Breast epithelium (tissue), 4 donors: ENCODE data around the gene PDE6B. TPM values are rescaled to one million over a fixed set of nuclear protein-coding genes. Genes with fewer than 3 reads are reported as not detected.

Experiments used
- DNase-seq, 2 donors: peaks; one replicate each; pipeline ENCODE4 v3.0.0-alpha.2; 2019; ENCODE audit warnings: low spot score in 2 of 2
- H3K27ac ChIP-seq, 2 donors: fragments of 200-600 bp; sonication (generic) in 1 of 2; one replicate each; pipeline ENCODE4 v1.5.1; 2016 to 2019; ENCODE audit warnings: mild to moderate bottlenecking in 1 of 2
- H3K27me3 ChIP-seq, 2 donors: fragments of 200-600 bp; sonication (generic) in 1 of 2; one replicate each; pipeline versions ENCODE4 v1.5.1 to v1.6.0; 2017 to 2019; ENCODE audit warnings: control low read depth in 1 of 2, mild to moderate bottlenecking in 1 of 2
- H3K36me3 ChIP-seq: fragments of 200-600 bp; one replicate; pipeline ENCODE4 v1.5.1; 2019
- H3K4me1 ChIP-seq, 2 donors: fragments of 200-600 bp; sonication (generic); one replicate each; pipeline ENCODE4 v1.5.1; 2016 to 2019; ENCODE audit warnings: control low read depth in 1 of 2
- H3K4me3 ChIP-seq, 3 donors: fragments of 200-600 bp; sonication (generic); 1 replicate in 2 of 3; 2 replicates in 1 of 3; pipeline ENCODE4 v1.5.1; 2016 to 2019; ENCODE audit warnings: mild to moderate bottlenecking in 3 of 3, moderate library complexity in 2 of 3
- H3K9me3 ChIP-seq, 2 donors: fragments of 200-600 bp; sonication (generic) in 1 of 2; one replicate each; pipeline ENCODE4 v1.5.1; 2016 to 2019; ENCODE audit warnings: control low read depth in 1 of 2
- POLR2A ChIP-seq: fragments of 450-650 bp; IDR thresholded peaks from one replicate; pipeline ENCODE4 v1.6.1; 2016; ENCODE audit warnings: antibody characterized with exemption, mild to moderate bottlenecking, moderate library complexity
- POLR2AphosphoS5 ChIP-seq, 3 donors: sonication (generic); formaldehyde crosslinking; IDR thresholded peaks; one replicate each; pipeline ENCODE4 v1.6.1; 2017; ENCODE audit warnings: antibody characterized with exemption in 3 of 3
- intact Hi-C: fragments of 100-400 bp; cut with DNase I; formaldehyde crosslinking; loops from one replicate; pipeline ENCODE4 v1.15.1; 2023; ENCODE audit warnings: low total_unique reads
- total RNA-seq, 3 donors: library from RNA; depleted of rRNA; stranded (reverse); fragments of >200 nt; gene quantifications; one replicate each; pipeline ENCODE4 v1.1.0, GENCODE V29; 2016
- TF ChIP-seq, protein P1 (sequence below), 3 donors: fragments of 450-650 bp; IDR thresholded peaks; one replicate each; pipeline ENCODE4 v1.5.1; 2016 to 2017; ENCODE audit warnings: antibody characterized with exemption in 3 of 3, mild to moderate bottlenecking in 3 of 3, moderate library complexity in 3 of 3

Gene PDE6B
- total RNA-seq, 3 donors from 2014 or later = 2.7 to 10.2 (median 8.5) TPM

DNA sequence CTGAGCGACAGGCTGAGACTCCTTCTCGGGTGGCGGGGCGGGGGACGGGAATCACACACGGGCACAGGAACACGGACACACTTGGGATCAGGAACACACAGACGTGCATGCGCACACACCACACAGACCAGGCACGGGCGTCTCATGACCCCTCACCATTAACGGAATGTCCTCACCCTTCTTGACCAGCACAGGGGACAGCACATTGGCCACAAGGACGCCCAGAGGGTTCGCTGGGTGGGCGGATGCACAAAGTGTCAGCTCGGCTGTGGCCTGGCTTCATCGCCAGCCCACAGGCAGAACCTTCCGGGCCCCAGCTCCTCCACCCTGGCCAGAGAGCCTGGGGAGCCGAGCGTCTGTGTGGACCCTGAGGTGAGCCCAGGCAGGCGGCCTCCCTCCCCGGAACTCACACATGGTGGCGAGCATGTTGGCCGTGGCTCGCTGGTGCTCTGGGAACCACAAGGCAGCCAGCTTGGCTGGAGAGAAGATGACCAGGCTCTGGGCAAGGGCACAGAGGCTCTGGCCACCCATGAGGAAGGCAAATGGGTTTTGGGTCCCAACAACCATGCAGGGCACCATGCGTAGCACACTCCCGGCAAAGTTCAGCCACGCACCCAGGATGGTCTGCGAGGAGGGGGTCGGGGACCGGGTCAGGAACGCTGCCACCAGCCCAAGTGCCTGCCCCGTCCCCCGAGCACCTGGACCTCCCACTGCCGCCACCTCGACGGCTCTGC lies 60.5 kb downstream of the PDE6B start:
- peaks cover 16 to 19% of the 10 kb centered on the region in 2 donors for H3K4me1 ChIP-seq
- no peaks in the 10 kb centered on the region for H3K9me3 ChIP-seq
- no peak overlapping the region for H3K4me3 ChIP-seq
- no peaks in the 10 kb centered on the region for H3K27me3 ChIP-seq
- H3K36me3 ChIP-seq = no peaks in the 10 kb centered on the region
- no peak for TF ChIP-seq POLR2A
- H3K27ac ChIP-seq = no peak overlapping the region
- no peak for DNase-seq
- intact Hi-C loops = loop anchor here (5.0 kb wide), 1 partner anchor 1881 kb away; no protein-coding TSS in a partner anchor

DNA sequence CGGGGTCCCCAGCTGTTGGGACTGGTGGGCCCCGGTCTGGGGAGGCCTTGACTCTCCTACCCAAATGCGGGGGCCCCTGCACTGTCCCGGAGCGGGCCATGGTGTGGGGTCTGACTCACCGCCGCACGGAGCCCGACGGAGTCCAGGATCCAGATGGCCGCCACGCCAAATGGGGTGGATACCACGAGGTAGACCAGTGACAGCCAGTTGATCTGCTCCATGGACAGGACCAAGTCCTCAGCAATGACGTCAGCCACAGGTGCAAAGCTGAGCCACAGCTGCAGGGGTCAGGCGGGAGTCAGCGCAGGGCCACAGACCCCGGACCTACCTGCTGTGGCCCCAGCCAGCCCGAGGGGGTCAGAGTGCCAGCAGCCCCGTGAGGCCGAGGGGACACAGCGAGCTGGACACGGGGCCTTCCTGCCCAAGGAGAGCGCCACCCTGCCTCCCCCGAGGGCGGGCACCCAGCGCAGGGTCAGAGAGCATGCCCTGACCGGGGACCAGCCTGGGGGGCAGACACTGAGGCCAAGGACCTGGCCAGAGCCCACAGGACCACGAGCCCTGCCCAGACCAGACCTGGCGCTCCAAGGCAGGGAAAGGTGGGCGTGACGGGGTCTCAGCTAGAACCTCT lies 61.2 kb downstream of the PDE6B start:
- TF ChIP-seq POLR2A (no peak), POLR2AphosphoS5 (IDR thresholded peaks at IDR 0.05) (no peak)
- TF ChIP-seq, protein P1, sequence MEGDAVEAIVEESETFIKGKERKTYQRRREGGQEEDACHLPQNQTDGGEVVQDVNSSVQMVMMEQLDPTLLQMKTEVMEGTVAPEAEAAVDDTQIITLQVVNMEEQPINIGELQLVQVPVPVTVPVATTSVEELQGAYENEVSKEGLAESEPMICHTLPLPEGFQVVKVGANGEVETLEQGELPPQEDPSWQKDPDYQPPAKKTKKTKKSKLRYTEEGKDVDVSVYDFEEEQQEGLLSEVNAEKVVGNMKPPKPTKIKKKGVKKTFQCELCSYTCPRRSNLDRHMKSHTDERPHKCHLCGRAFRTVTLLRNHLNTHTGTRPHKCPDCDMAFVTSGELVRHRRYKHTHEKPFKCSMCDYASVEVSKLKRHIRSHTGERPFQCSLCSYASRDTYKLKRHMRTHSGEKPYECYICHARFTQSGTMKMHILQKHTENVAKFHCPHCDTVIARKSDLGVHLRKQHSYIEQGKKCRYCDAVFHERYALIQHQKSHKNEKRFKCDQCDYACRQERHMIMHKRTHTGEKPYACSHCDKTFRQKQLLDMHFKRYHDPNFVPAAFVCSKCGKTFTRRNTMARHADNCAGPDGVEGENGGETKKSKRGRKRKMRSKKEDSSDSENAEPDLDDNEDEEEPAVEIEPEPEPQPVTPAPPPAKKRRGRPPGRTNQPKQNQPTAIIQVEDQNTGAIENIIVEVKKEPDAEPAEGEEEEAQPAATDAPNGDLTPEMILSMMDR (IDR thresholded peaks at IDR 0.05) = no peak
- intact Hi-C loops = loop anchor here (5.0 kb wide), 1 partner anchor 1881 kb away; no protein-coding TSS in a partner anchor
- peaks cover 13 to 16% of the 10 kb centered on the region in 2 donors for H3K4me1 ChIP-seq
- peak overlapping the region in 1 of 3 donors; percentile 84 for H3K4me3 ChIP-seq
- H3K27me3 ChIP-seq = no peaks in the 10 kb centered on the region
- H3K36me3 ChIP-seq = no peaks in the 10 kb centered on the region
- no peak for DNase-seq
- no peaks in the 10 kb centered on the region for H3K9me3 ChIP-seq
- H3K27ac ChIP-seq = peak overlapping the region; percentile 79 to 98

DNA sequence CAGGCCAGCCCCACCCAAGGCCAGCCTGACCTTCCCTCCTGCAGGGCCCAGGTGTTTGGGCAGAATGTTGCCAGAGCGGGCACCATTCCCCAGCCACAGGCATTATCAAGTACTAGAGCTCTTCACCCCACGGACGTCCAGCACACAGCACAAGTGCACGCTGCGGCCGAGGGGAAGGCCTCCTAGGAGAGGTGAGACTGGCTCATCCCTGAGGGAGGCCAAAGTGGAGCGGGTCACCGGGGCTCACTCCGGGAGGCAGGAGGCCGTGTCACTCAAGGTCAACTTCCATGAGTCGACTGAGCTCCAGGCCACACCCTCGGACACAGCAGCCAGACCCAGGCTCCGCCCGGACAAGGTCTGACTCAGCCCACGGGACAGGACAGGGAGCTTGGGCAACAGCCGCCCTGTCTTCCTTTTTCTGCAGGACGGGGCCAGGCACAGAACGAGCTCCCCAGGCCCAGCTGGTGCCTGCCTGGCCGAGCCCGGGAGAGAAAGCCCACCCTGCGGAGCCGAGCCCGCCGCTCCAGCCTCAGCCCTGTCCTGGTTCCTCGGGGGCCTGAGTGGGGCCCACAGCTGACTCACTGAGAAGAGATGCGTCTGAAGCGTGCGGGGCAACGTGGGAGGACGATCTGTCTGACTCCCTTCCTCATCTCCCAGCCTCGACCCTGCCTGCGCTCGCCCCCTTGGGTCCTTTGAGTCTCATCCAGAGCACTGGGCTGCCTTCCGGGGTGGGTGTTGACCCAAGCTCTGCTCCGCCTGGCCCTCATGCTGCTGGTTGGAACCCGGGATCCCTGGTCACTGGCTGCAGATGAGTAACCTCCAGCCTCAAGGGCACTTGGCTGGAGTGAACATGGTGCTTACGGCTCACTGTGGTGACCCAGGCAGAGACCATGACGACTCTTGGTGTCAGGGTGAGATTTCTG lies 61.9 kb downstream of the PDE6B start:
- TF ChIP-seq POLR2A (peak; percentile 30), POLR2AphosphoS5 (IDR thresholded peaks at IDR 0.05) (no peak)
- TF ChIP-seq, protein P1 (IDR thresholded peaks at IDR 0.05) = no peak
- no peaks in the 10 kb centered on the region for H3K27me3 ChIP-seq
- intact Hi-C loops = loop anchor here (5.0 kb wide), 1 partner anchor 1880 kb away; no protein-coding TSS in a partner anchor
- H3K9me3 ChIP-seq = no peaks in the 10 kb centered on the region
- H3K27ac ChIP-seq = peak overlapping the region; percentile 79 to 98
- no peaks in the 10 kb centered on the region for H3K36me3 ChIP-seq
- DNase-seq = peak; percentile 83 to 89
- H3K4me3 ChIP-seq = peak overlapping the region; percentile 24 to 84 (median 57)
- H3K4me1 ChIP-seq = peaks cover 13 to 16% of the 10 kb centered on the region in 2 donors

DNA sequence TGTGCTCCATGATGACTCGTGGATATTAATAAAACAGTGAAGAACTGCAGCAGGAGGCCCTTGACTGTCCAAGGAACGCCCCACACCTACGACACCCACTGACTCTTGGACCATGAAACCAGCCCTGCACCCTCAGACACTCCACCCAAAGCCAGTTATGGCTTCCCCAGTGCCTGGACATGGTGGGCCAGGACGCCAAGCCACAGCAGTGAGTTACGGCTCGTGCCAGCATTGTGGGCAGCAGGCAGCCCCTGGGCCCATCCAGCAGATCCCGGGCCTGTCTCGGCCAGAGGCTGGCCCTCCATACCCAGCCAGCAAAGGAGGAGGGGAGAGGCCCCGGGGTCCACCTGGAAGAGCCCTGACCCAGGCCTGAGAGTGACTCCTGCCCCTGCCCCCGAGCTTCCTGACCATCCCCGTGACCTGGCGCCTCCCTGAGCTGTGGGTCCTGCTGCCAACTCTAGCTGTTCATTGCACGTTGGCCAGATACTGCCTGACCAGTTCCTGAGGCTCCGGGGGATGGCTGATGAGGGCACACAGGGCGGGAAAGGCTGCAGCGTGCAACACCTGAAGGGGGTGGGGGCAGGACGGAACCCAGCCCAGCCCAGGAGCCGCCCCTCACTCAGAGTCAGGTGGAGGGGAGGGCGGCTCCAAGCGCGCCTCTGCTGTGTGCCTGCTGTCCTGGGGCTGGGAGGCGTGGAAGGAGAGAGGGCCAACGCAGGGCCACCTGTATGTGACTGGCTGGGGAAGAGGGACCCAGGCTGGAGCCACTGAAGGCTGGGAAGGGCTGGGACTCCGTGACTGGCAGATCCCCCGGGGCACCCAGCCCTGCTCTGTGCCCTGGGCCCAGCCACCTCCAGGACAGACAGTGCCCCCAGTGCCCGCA lies 62.8 kb downstream of the PDE6B start:
- H3K4me1 ChIP-seq = peaks cover 13 to 16% of the 10 kb centered on the region in 2 donors
- H3K36me3 ChIP-seq = no peaks in the 10 kb centered on the region
- TF ChIP-seq POLR2A (no peak), POLR2AphosphoS5 (IDR thresholded peaks at IDR 0.05) (no peak)
- TF ChIP-seq, protein P1 (IDR thresholded peaks at IDR 0.05) = no peak
- no peaks in the 10 kb centered on the region for H3K27me3 ChIP-seq
- peak overlapping the region; percentile 57 to 84 (median 62) for H3K4me3 ChIP-seq
- no peak for DNase-seq
- peak overlapping the region; percentile 79 to 98 for H3K27ac ChIP-seq
- intact Hi-C loops = loop anchor here (5.0 kb wide), 1 partner anchor 1879 kb away; no protein-coding TSS in a partner anchor
- no peaks in the 10 kb centered on the region for H3K9me3 ChIP-seq
